AG10803 (cell line): ENCODE measurements around the gene CMSS1.
A peak's percentile ranks its signal among the peaks of the same experiment; 100 is the strongest.

Experiments
- DNase-seq: peaks from one replicate; pipeline ENCODE4 v3.0.0; 2010; ENCODE audit warnings: low read depth
- H3K4me3 ChIP-seq: 2 replicates; pipeline ENCODE4 v1.5.1; 2011; ENCODE audit warnings: mild to moderate bottlenecking, low read length, control low read depth
- TF ChIP-seq, protein P1 (sequence below): conservative IDR thresholded peaks from 2 replicates; pipeline ENCODE4 v1.5.1; 2011; ENCODE audit warnings: mild to moderate bottlenecking, low read length, control low read depth, inconsistent platforms

CMSS1 gene

GRCh38 chr3:100105501-100105900 is 287.8 kb downstream of the CMSS1 start:
- TF ChIP-seq, protein P1, sequence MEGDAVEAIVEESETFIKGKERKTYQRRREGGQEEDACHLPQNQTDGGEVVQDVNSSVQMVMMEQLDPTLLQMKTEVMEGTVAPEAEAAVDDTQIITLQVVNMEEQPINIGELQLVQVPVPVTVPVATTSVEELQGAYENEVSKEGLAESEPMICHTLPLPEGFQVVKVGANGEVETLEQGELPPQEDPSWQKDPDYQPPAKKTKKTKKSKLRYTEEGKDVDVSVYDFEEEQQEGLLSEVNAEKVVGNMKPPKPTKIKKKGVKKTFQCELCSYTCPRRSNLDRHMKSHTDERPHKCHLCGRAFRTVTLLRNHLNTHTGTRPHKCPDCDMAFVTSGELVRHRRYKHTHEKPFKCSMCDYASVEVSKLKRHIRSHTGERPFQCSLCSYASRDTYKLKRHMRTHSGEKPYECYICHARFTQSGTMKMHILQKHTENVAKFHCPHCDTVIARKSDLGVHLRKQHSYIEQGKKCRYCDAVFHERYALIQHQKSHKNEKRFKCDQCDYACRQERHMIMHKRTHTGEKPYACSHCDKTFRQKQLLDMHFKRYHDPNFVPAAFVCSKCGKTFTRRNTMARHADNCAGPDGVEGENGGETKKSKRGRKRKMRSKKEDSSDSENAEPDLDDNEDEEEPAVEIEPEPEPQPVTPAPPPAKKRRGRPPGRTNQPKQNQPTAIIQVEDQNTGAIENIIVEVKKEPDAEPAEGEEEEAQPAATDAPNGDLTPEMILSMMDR: no peak
- DNase-seq: peak; percentile 48
- no peak overlapping the region for H3K4me3 ChIP-seq

DNA sequence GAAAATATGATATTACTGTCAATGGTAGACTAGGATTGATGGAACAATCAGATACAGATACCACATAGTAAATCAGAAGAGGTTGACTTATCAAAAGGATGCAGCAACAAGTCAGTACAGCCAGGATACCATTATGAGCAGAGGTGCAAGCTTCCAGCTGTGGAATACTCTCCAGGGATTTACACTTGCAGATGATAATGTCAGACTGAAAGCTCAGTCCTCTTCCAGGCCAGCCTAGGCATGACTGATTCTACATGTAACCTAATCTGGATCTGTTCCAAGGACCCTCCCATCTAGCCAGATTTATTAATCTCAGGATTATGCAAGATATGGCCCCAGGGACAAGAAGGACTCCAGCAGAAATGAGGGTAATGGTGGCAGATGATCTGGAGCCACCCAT is 288.4 kb downstream of the CMSS1 start:
- TF ChIP-seq, protein P1: no peak
- no peak for DNase-seq
- H3K4me3 ChIP-seq: no peak overlapping the region

DNA sequence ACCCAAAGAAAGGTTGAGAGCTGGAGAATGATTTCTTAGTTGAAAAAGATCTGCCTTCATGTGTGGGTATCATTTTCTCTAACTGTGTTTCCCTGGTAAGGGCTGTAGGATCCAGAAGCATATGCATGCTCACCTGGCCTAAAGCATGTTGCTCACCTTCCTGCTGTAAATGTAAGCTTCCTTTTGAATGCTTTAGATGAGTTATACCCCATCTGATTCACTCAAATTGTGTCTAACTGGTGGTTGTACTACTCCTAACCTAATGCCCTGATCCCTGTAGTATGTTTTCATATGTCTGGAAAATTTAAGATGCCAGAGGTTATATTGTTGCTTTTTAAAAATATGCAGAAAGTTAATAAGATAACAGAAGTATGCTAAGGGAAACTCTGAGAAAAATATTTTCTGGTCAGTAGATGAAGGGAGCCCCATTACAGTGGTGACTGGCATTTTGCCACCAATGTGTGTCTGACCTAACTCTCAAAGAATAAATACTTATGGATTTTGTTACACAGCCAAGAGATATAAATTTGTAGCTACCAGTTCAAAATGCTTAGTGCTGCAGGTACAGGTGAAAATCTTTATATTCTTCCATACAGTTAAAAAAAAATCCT is 289.0 kb downstream of the CMSS1 start:
- DNase-seq: peak; percentile 40
- H3K4me3 ChIP-seq: no peak overlapping the region
- TF ChIP-seq, protein P1: no peak

- H3K4me3 ChIP-seq: no peak overlapping the region
- DNase-seq: no peak
- TF ChIP-seq, protein P1: no peak
Observed at GRCh38 chr3:100107221-100107814, 289.7 kb downstream of the CMSS1 start.

- no peak overlapping the region for H3K4me3 ChIP-seq
- no peak for DNase-seq
- TF ChIP-seq, protein P1: no peak
Observed at GRCh38 chr3:100108464-100109079, 290.9 kb downstream of the CMSS1 start.

DNA sequence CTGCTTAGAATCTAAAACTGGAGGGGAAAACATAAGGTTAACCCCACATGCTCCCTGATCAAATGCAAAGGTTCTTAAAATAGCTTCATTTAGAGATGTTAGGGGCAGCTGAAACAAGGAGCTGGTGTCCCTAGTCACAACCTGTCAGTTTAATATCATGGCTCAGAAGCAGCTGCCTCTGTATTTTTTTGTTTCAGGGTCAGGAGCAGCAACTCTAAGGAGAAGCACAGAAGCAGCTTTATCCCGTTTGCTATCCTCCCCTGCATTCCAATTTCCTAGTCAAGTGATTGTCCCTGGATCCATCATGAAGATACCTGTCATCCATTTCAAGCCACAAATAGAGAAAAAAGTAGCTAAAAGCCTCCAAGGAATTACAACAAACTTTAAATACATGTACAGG is 292.5 kb downstream of the CMSS1 start:
- H3K4me3 ChIP-seq: no peak overlapping the region
- no peak for DNase-seq
- TF ChIP-seq, protein P1: no peak

DNA sequence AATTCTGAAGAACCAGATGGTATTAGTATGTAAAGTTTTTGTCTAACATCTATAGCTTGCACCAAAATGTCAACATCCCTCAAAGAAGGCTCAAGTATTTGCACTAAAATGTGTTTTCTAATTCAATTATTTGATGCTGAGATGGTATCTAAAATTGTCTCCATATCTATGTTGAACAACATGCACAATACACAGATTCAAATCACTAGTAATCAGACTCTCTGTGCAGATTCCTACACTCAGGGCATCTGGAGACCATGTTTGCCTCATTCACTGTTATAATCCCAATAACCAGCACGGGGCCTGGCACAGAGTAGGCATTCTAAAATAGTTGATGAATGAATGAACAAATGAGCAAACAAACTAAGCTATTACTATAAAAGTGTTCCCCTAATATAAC is 294.1 kb downstream of the CMSS1 start:
- DNase-seq: no peak
- H3K4me3 ChIP-seq: no peak overlapping the region
- TF ChIP-seq, protein P1: no peak
